NT2/D1 (cell line): ENCODE data around the gene KANSL1L.

Experiments used
- DNase-seq: peaks from one replicate; pipeline ENCODE4 v3.0.0-alpha.2; 2011; ENCODE audit warnings: low read depth, low spot score
- H3K27me3 ChIP-seq: 2 replicates; pipeline ENCODE4 v1.6.0; 2011; ENCODE audit warnings: mild to moderate bottlenecking; ENCODE audit not compliant: insufficient read length, insufficient read depth
- H3K36me3 ChIP-seq: 2 replicates; pipeline ENCODE4 v1.6.1; 2011; ENCODE audit warnings: mild to moderate bottlenecking, low read length, mixed read lengths; ENCODE audit not compliant: insufficient read depth, insufficient read length
- H3K4me1 ChIP-seq: 2 replicates; pipeline ENCODE4 v1.5.1; 2011; ENCODE audit not compliant: insufficient read depth, insufficient read length
- H3K4me3 ChIP-seq: 2 replicates; pipeline ENCODE4 v1.5.1; 2011; ENCODE audit warnings: low read depth; ENCODE audit not compliant: insufficient read length
- H3K9ac ChIP-seq: 2 replicates; pipeline ENCODE4 v1.6.0; 2011; ENCODE audit warnings: low read depth; ENCODE audit not compliant: insufficient read length
- H3K9me3 ChIP-seq: 2 replicates; pipeline ENCODE4 v1.5.1; 2011; ENCODE audit warnings: mild to moderate bottlenecking, low read length; ENCODE audit not compliant: insufficient read depth
- SUZ12 ChIP-seq: IDR thresholded peaks from 2 replicates; pipeline ENCODE4 v1.6.1; 2011; ENCODE audit not compliant: insufficient read length, insufficient read depth; ENCODE audit errors: extremely low read depth
- YY1 ChIP-seq: IDR thresholded peaks from 2 replicates; pipeline ENCODE4 v1.6.1; 2011; ENCODE audit not compliant: insufficient read length, insufficient read depth
- ZNF274 ChIP-seq: IDR thresholded peaks from 2 replicates; pipeline ENCODE4 v1.6.1; 2011; ENCODE audit warnings: mild to moderate bottlenecking, low read depth, low read length

KANSL1L gene

GRCh38 chr2:210034087-210034683 lies 137.0 kb downstream of the KANSL1L start:
- no peaks in the 10 kb centered on the region for H3K9me3 ChIP-seq
- H3K4me1 ChIP-seq, result no peaks in the 10 kb centered on the region
- H3K36me3 ChIP-seq, result no peaks in the 10 kb centered on the region
- no peaks in the 10 kb centered on the region for H3K27me3 ChIP-seq
- no peak for DNase-seq
- H3K4me3 ChIP-seq, result no peak overlapping the region
- TF ChIP-seq YY1 (no peak), ZNF274 (no peak), SUZ12 (no peak)
- H3K9ac ChIP-seq, result no peak overlapping the region

DNA sequence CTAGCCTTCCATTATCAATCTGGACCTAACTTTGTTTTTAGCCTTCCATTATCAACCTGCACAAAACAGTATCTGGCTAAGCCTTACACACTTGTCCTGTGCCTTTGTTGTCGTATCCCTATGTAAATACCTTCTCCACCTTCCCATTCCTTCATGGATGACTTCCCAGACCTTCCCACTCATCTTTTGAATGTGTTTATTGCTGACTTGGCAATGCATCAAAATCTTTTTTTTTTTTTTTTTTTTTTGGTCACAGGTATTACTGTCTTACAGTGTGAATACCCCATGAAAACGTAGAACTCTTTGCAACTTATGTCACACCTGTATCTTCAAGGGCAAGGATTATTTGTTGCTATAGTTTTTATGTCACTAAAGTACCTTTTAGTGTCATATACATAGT lies 143.0 kb downstream of the KANSL1L start:
- Histone ChIP-seq H3K9me3 (no peaks in the 10 kb centered on the region), H3K36me3 (peaks cover 25% of the 10 kb centered on the region), H3K27me3 (no peaks in the 10 kb centered on the region), H3K9ac (no peak overlapping the region), H3K4me3 (no peak overlapping the region), H3K4me1 (no peaks in the 10 kb centered on the region)
- TF ChIP-seq SUZ12 (no peak), ZNF274 (no peak), YY1 (no peak)
- no peak for DNase-seq

DNA sequence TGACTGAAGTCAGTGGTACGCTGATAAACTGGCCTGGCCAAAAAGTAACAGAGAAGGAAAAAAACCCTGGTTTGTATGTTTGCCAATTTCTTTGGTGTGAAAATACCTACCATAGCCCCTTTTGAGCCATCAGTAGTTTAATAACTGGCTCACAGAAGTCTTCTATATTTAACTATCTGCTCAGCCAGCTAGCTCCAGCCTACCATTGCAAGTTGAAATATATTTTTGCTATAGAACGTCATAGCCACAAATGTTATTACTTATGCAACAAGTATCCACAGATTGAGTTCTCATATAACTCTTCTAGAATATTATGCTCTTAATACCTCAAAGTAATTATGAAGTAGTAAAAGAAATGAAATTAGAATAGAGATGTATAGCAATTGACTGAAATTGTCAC lies 143.6 kb downstream of the KANSL1L start:
- Histone ChIP-seq H3K9me3 (no peaks in the 10 kb centered on the region), H3K27me3 (no peaks in the 10 kb centered on the region), H3K9ac (no peak overlapping the region), H3K36me3 (peaks cover 31% of the 10 kb centered on the region), H3K4me1 (no peaks in the 10 kb centered on the region), H3K4me3 (no peak overlapping the region)
- DNase-seq, result no peak
- no peak for TF ChIP-seq ZNF274
- TF ChIP-seq SUZ12, result no peak
- TF ChIP-seq YY1, result no peak

- peaks cover 74% of the 10 kb centered on the region for H3K36me3 ChIP-seq
- no peak overlapping the region for H3K4me3 ChIP-seq
- H3K9me3 ChIP-seq, result no peaks in the 10 kb centered on the region
- H3K9ac ChIP-seq, result no peak overlapping the region
- TF ChIP-seq SUZ12 (no peak), ZNF274 (no peak), YY1 (no peak)
- DNase-seq, result no peak
- H3K4me1 ChIP-seq, result no peaks in the 10 kb centered on the region
- H3K27me3 ChIP-seq, result no peaks in the 10 kb centered on the region
Measured at GRCh38 chr2:210022824-210023223, 148.4 kb downstream of the KANSL1L start.

- Histone ChIP-seq H3K9ac (no peak overlapping the region), H3K4me1 (no peaks in the 10 kb centered on the region), H3K36me3 (peaks cover 97% of the 10 kb centered on the region), H3K4me3 (no peak overlapping the region), H3K27me3 (no peaks in the 10 kb centered on the region), H3K9me3 (no peaks in the 10 kb centered on the region)
- no peak for DNase-seq
- TF ChIP-seq SUZ12 (no peak), ZNF274 (no peak), YY1 (no peak)
Measured at GRCh38 chr2:210020138-210020537, 151.1 kb downstream of the KANSL1L start.

DNA sequence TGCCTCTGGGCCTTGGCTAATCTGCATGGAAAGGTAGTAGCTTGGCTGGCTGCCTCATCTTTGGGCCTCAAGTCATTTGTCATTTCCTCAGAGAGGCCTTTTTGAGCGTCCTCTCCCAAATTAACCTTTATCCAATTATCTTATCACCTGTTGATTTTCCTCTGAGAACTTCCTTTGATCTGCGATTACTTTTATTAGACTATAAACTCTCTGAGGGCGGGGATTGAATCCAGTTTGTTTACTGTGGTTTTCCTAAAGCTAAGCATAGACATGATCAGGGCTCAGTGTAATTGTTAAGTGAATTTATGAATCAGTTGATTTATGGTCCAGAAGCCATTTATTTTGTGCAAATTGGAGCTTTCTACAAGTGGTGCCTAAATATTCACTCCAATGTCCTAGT lies 161.3 kb downstream of the KANSL1L start:
- no peaks in the 10 kb centered on the region for H3K27me3 ChIP-seq
- TF ChIP-seq YY1, result no peak
- no peak for TF ChIP-seq SUZ12
- TF ChIP-seq ZNF274, result no peak
- no peak overlapping the region for H3K9ac ChIP-seq
- no peaks in the 10 kb centered on the region for H3K4me1 ChIP-seq
- no peak for DNase-seq
- no peak overlapping the region for H3K4me3 ChIP-seq
- peaks cover 83% of the 10 kb centered on the region for H3K36me3 ChIP-seq
- no peaks in the 10 kb centered on the region for H3K9me3 ChIP-seq

DNA sequence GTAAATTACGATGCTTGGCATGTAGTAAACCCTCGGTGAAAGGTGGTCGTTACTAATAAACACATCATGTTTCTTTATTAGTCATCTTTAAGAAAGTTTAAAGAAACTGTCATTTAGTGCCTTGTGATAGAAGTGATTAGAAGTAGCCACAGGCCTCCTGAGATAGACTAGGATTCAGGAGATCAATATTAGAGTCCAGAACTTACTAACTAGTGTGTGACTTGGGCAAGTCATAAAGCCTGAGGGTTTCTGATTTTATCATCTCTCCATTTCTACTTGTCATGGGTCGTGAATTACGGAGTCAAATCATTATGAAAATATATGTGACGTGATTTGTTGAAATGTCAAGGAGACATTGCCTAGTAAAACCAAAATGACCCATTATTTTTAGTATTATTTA lies 162.1 kb downstream of the KANSL1L start:
- no peak for DNase-seq
- no peak for TF ChIP-seq SUZ12
- TF ChIP-seq ZNF274, result no peak
- H3K9ac ChIP-seq, result no peak overlapping the region
- H3K4me3 ChIP-seq, result no peak overlapping the region
- H3K36me3 ChIP-seq, result peaks cover 83% of the 10 kb centered on the region
- H3K27me3 ChIP-seq, result no peaks in the 10 kb centered on the region
- no peaks in the 10 kb centered on the region for H3K9me3 ChIP-seq
- no peaks in the 10 kb centered on the region for H3K4me1 ChIP-seq

DNA sequence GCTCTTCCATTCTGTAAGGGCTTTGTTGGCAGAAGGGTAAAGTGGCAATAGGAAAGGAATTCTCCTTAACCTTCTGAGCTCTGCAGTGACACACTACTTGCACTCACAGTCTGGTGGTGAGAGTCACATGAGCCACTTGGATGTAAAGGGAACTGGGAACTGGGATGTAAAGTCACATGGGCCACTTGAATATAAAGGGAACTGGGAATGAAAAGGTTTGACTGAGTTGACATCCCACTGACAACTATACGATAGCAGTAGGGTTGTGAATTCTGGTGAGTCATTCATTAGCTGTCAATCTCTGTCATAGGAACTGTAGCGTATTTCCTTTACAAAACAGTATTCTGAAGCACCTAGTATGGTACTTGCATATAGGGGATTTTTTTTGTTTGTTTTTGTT lies 163.3 kb downstream of the KANSL1L start:
- Histone ChIP-seq H3K4me3 (no peak overlapping the region), H3K36me3 (peaks cover 84% of the 10 kb centered on the region), H3K9me3 (no peaks in the 10 kb centered on the region), H3K4me1 (no peaks in the 10 kb centered on the region), H3K9ac (no peak overlapping the region), H3K27me3 (no peaks in the 10 kb centered on the region)
- no peak for TF ChIP-seq SUZ12
- no peak for TF ChIP-seq ZNF274
- TF ChIP-seq YY1, result no peak
- DNase-seq, result no peak
